GM18517 (cell line): Measurements from ENCODE around the gene FKBP5.
"Not testable (repeated sequence)": the region's sequence is repeated elsewhere in the genome, so short reads cannot be mapped to it uniquely, and the experiment has no call there.

Experiments
- ATAC-seq: cut with Tn5 transposase; IDR thresholded peaks from one replicate; pipeline ENCODE4 v1.9.1; 2021; ENCODE audit warnings: mild to moderate bottlenecking, moderate library complexity; ENCODE audit not compliant: unreplicated experiment

Gene FKBP5

GRCh38 chr6:35724059-35724458 lies 35.3 kb upstream of the FKBP5 start:
- ATAC-seq = no peak

- ATAC-seq = no peak
Observed at GRCh38 chr6:35723587-35723986, 34.9 kb upstream of the FKBP5 start.

- no peak for ATAC-seq
Observed at GRCh38 chr6:35722121-35722761, 33.5 kb upstream of the FKBP5 start.

- ATAC-seq = no peak
Observed at GRCh38 chr6:35719830-35720733, 31.4 kb upstream of the FKBP5 start.

DNA sequence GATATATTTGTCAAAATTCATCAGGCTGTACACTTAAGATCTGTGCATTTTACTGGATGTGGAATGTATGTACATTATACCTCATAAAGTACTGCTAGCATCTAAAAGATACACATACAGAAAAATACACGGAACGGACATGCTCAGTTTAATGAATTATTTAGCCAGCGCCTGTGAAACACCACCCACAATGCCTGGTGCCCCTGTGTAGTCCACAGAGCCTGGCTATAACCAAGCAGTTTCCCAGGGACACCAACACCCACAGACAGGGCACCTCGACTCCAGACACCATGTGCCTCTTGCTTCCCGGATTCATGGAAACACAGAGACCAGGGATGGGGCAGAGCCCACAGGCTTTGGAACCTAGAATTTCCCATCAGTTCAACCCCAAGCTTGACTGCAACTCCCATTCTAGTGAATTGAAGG lies 30.7 kb upstream of the FKBP5 start:
- ATAC-seq = no peak

DNA sequence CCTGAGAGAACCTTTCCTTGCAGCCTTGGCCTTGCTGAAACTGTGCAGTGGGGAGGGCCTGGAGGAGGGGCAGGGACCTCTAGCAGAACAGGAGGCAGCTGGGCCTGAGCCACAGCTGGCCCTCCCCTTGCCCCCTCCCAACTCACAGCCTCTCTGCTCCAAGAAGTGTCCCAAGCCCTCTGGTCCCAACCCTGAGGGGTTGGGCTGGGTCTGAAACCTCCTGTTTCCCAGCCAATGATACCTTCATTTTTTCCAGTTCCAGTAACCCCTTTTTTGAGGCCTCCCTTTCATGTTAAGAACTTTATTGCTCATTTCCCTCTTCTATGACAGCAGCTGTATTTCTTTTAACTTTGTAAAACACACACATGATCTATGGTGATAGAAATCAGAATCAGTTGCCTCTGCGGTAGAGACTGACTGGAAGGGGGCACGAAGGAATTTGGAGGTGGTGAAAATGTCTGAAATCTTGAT lies 30.2 kb upstream of the FKBP5 start:
- ATAC-seq = no peak

DNA sequence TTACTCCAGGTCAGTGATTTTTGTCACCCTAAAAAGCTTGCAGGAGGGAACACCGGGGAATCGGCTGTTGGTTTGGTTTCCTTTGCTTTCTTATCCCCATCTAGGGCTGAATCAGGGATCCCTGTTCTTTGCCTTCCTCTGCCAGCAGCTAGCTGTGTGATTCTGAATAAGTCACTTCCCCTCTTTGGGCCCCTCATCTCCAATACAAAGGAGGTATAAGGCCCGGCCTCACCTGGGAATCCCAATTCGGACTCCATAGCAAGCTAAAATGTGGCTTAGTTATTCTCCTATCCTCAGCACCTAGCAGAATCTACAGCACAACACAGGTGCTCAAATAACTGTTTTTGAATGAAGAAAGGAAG lies 29.6 kb upstream of the FKBP5 start:
- ATAC-seq = no peak

- no peak for ATAC-seq
Observed at GRCh38 chr6:35717449-35718374, 29.0 kb upstream of the FKBP5 start.

GRCh38 chr6:35716798-35717197 lies 28.1 kb upstream of the FKBP5 start:
- ATAC-seq = no peak

- ATAC-seq = no peak
Observed at GRCh38 chr6:35713006-35713767, 24.5 kb upstream of the FKBP5 start.

DNA sequence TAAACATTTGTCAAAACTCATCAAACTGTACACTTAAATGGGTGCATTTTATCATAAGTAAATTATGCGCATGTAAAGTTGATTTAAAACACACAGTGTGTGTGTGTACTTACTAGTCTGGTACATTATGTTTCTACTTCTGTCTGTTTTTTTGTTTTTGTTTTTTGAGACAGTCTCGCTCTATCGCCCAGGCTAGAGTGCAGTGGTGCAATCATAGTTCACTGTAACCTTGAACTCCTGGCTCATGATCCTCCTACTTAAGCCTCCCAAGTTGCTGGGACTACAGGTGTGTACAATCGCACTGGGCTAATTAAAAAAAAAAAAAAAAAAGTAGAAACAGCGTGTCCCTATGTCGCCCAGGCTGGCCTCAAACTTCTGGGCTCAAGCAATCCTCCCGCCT lies 23.0 kb upstream of the FKBP5 start:
- no peak for ATAC-seq

DNA sequence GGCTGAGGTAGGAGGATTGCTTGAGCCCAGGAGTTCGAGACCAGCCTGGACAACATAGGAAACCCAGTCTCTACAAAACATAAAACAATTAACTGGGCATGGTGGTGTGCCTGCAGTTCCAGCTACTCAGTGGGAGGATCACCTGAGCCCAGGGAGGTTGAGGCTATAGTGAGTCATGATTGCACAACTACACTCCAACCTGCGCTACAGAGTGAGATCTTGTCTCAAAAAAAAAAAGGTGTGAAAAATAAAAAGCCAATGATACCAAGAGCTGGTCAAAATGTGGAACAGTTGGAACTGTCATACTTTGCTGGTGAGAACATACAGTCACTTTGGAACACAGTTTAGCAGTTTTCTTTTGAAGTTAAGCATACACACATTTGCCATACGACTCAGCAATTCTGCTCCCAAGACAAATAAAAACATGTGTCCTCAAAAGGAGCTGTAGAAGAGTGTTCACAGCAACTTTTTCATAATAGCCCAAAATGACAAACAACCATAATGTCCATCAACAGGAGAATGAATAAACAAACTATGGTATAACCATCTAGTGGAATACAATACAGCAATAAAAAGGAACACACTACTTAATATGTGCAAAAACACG lies 21.6 kb upstream of the FKBP5 start:
- no peak for ATAC-seq

- ATAC-seq = no peak
Observed at GRCh38 chr6:35708585-35708984, 19.9 kb upstream of the FKBP5 start.

DNA sequence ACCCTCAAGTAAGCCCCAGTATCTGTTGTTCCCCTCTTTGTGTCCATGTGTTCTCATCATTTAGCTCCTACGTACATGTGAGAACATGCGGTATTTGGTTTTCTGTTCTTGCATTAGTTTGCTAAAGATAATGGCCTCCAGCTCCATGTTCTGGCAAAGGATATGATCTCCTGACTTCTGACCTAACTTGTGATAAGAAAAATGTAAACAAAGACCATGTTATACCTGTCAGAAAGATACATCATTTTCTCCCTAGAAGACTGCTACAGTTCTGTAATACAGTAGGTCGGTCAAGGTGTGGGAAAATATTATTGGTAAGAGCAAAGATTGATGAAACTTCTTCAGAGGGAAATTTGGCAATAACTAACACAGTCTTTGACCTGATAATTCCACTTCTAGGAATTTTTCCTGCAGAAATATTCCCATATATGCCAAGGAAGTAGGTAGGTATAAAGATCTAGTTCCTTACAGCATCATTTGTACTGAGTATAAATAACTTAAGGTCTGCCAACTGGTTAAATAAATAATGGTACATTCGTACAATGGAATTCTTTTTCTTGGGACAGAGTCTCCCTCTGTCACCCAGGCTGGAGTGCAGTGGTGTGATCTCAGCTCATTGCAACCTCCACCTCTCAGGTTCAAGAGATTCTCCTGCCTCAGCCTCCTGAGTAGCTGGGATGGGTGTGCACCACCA lies 19.1 kb upstream of the FKBP5 start:
- no peak for ATAC-seq

DNA sequence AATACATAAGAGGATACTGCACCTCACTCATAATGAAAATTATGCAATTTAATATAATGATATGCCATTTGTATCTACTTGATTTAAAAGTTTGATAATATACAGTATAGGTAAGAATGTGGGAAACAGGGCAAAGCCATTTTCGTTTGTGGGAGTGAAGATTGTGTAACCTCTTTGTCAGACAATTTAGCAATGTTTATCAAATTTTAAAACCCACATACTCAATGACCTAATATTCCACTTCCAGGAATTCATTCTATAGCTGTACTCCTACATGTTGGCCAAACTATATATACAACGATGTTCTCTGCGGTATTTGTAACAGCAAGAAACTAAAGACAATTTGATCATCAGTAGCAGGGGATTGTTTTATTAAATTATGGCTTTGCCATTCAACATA lies 17.8 kb upstream of the FKBP5 start:
- ATAC-seq = no peak

DNA sequence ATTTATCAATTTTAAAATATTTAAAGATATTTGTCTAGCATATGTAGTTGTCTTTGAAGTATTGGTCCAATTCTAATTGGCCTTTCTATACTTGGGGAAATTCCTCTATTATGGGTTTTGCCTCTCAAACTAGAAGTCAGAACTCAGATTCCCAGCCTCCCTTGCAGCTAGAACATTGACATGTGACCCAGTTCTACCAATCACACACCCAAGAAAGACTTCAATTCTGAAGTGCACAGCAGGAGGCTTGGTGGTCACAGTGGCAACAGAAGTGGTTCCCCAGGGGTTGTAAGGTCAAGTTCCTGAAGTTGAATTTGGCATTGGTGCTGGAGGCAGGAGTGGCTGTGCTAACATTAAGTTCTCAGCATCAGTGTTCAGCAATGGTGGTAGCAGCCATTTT lies 14.8 kb upstream of the FKBP5 start:
- ATAC-seq = no peak

DNA sequence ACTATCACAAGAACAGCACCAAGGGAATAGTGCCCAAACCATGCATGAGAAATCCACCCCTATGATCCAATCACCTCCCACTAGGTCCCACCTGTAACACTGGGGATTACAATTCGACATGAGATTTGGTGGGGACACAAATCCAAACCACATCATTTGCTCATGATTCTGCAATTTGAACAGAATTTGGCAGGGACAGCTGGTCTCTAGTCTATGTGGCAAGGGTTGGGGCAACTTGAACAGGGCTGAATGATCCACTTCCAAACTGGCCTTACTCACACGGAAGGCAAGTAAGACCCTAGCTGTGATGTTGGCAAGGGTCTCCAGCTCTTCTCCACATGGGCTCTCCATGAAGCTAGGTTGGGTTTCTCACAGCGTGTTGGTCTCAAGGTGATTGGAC lies 10.1 kb upstream of the FKBP5 start:
- ATAC-seq = no peak

DNA sequence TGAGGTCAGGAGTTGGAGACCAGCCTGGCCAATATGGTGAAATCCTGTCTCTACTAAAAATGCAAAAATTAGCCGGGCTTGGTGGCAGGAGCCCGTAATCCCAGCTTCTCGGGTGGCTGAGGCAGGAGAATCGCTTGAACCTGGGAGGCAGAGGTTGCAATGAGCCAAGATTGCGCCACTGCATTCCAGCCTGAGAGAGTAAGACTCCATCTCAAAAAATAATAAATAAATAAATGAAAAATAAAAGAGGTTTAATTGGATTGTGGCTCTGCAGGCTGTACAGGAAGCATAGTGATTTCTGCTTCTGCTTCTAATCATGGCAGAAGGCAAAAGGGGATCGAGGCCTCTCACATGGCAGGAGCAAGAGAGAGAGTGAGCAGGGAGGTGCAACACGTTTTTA lies 9.7 kb upstream of the FKBP5 start:
- not testable (repeated sequence) for ATAC-seq

DNA sequence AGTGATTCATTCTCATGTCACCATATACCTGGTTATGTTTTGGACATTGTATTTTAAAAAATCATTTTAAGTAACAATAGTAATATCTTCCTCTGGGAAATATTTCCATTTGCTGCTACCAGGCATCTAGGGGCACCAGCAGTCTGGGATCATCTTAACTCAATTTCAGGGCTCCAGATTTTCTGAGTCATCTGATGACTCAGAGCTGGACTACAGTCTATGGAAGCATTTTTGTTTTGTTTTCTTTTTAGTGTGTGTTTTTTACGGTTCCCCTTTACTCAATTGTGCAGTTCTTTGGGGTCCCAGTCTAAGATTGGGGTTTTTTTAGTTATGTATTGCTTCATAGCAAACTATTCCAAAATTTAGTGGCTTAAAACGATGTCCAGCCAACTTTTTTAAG lies 5.7 kb upstream of the FKBP5 start:
- no peak for ATAC-seq
